ENCODE data around the gene TGFBR2. TPM values are rescaled to one million over a fixed set of nuclear protein-coding genes. Genes with fewer than 3 reads are reported as not detected.
A peak's percentile ranks its signal among the peaks of the same experiment; 100 is the strongest.

TGFBR2 gene
- total RNA-seq, 1 donor from 2014 or later: 39.9 TPM

DNA sequence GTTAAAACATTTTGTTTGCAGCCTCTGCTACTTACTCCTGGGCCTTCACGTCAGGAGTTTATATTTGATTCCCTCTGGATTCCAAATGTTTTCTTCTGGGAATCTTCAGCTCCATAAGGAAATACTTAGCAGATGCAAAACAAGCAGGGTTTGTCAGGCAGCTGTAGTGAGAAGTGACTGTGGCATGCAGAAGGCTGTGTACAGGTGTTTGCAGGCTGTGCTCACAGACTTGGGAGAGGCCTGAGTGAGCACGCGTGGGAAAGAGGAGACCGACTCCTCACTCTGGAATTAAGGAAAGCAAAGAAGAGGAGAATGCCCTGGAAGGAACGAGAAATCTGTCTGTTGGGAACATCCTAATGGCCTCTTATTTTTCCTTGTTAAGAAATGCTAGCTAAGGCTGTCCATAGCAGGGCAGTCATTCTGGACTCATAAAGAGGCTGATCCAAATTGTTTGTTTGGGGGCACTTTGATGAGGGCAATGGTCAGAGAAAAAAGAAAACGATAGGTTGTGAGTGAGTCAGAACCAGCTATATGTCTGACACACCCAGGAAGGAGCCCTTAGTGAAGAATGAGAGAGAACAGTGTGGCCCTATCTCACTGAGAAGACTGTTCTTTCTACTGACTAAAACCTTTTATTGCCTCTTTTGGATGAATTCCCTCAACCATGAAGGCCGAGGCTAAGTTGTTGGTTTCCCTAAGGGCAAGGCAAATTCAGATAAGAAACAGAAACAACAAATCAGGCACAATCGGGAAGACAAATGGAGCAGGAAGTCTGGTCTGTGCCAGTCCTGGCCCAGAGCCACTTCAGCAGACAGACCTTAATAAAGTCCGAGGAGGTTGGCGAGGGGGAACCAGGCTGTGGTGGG, 82.6 kb downstream of the TGFBR2 start:
- Histone ChIP-seq H3K27me3 (ENCODE audit: insufficient read depth, low read length) (no peaks in the 10 kb centered on the region), H3K27ac (ENCODE audit: low read depth, low read length) (peak overlapping the region; percentile 66), H3K9ac (ENCODE audit: low read length) (peak overlapping the region; percentile 62), H4K20me1 (ENCODE audit: insufficient read depth, low read length) (no peaks in the 10 kb centered on the region), H2AFZ (ENCODE audit: low read depth, low read length) (no peak overlapping the region), H3K4me1 (ENCODE audit: insufficient read depth, low read length) (peaks cover 23% of the 10 kb centered on the region), H3K4me3 (ENCODE audit: insufficient read depth, low read depth, low read length) (no peak overlapping the region), H3K36me3 (ENCODE audit: insufficient read depth, low read length) (peaks cover 47% of the 10 kb centered on the region), H3K4me2 (ENCODE audit: low read length) (peak overlapping the region; percentile 66), H3K9me3 (ENCODE audit: insufficient read depth, low read depth, low read length) (no peaks in the 10 kb centered on the region), H3K79me2 (ENCODE audit: insufficient read depth, low read length) (peaks cover 43% of the 10 kb centered on the region)
- H3K4me1 Mint-ChIP-seq (ENCODE audit: low read depth, unreplicated experiment): peaks cover 33% of the 10 kb centered on the region
- no peaks in the 10 kb centered on the region for H3K9me3 Mint-ChIP-seq (ENCODE audit: unreplicated experiment)
- no peak overlapping the region for H3K4me3 Mint-ChIP-seq (ENCODE audit: unreplicated experiment)
- H3K27me3 Mint-ChIP-seq (ENCODE audit: low read depth, unreplicated experiment): no peaks in the 10 kb centered on the region
- peak; percentile 9 for FAIRE-seq
- no peak overlapping the region for H3K27ac Mint-ChIP-seq (ENCODE audit: unreplicated experiment)
- peak; percentile 57 for DNase-seq (ENCODE audit: low read depth)
- no peak for TF ChIP-seq EZH2 (IDR thresholded peaks at IDR 0.05; ENCODE audit: insufficient read depth, low read length)
- TF ChIP-seq, protein P1, sequence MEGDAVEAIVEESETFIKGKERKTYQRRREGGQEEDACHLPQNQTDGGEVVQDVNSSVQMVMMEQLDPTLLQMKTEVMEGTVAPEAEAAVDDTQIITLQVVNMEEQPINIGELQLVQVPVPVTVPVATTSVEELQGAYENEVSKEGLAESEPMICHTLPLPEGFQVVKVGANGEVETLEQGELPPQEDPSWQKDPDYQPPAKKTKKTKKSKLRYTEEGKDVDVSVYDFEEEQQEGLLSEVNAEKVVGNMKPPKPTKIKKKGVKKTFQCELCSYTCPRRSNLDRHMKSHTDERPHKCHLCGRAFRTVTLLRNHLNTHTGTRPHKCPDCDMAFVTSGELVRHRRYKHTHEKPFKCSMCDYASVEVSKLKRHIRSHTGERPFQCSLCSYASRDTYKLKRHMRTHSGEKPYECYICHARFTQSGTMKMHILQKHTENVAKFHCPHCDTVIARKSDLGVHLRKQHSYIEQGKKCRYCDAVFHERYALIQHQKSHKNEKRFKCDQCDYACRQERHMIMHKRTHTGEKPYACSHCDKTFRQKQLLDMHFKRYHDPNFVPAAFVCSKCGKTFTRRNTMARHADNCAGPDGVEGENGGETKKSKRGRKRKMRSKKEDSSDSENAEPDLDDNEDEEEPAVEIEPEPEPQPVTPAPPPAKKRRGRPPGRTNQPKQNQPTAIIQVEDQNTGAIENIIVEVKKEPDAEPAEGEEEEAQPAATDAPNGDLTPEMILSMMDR (IDR thresholded peaks at IDR 0.05; ENCODE audit: insufficient read depth, low read depth, low read length): no peak
- H3K36me3 Mint-ChIP-seq (ENCODE audit: low read depth, unreplicated experiment): peaks cover 16% of the 10 kb centered on the region

DNA sequence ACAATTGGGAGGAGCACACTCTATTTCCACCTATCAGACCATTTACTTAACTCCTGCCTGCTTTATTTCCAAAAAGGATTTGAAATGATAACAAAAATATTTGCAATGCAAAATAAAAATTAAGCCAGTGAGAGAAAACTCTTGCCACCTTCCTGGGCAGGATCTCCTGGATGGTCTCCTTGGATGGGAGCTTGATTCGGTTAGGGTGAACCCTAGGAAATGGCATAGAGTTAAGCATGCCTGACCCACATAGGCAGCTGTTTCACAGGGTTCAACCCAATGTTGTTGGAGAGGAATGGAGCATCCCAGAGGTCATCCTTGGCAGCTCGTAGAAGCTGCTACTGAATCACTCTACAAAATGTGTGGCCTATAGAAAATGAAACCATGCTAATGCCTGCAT, 83.8 kb downstream of the TGFBR2 start:
- DNase-seq (ENCODE audit: low read depth) (no peak), FAIRE-seq (no peak)
- Histone ChIP-seq H3K36me3 (ENCODE audit: insufficient read depth, low read length) (peaks cover 55% of the 10 kb centered on the region), H3K9ac (ENCODE audit: low read length) (no peak overlapping the region), H3K4me3 (ENCODE audit: insufficient read depth, low read depth, low read length) (no peak overlapping the region), H3K9me3 (ENCODE audit: insufficient read depth, low read depth, low read length) (no peaks in the 10 kb centered on the region), H3K27me3 (ENCODE audit: insufficient read depth, low read length) (no peaks in the 10 kb centered on the region), H3K4me2 (ENCODE audit: low read length) (no peak overlapping the region), H4K20me1 (ENCODE audit: insufficient read depth, low read length) (no peaks in the 10 kb centered on the region), H3K4me1 (ENCODE audit: insufficient read depth, low read length) (peaks cover 23% of the 10 kb centered on the region), H2AFZ (ENCODE audit: low read depth, low read length) (no peak overlapping the region), H3K79me2 (ENCODE audit: insufficient read depth, low read length) (peaks cover 32% of the 10 kb centered on the region), H3K27ac (ENCODE audit: low read depth, low read length) (no peak overlapping the region)
- H3K9me3 Mint-ChIP-seq (ENCODE audit: unreplicated experiment): no peaks in the 10 kb centered on the region
- H3K27me3 Mint-ChIP-seq (ENCODE audit: low read depth, unreplicated experiment): no peaks in the 10 kb centered on the region
- H3K27ac Mint-ChIP-seq (ENCODE audit: unreplicated experiment): no peak overlapping the region
- H3K4me1 Mint-ChIP-seq (ENCODE audit: low read depth, unreplicated experiment): peaks cover 28% of the 10 kb centered on the region
- H3K4me3 Mint-ChIP-seq (ENCODE audit: unreplicated experiment): no peak overlapping the region
- H3K36me3 Mint-ChIP-seq (ENCODE audit: low read depth, unreplicated experiment): peaks cover 19% of the 10 kb centered on the region
- TF ChIP-seq EZH2 (IDR thresholded peaks at IDR 0.05; ENCODE audit: insufficient read depth, low read length): no peak
- TF ChIP-seq, protein P1 (IDR thresholded peaks at IDR 0.05; ENCODE audit: insufficient read depth, low read depth, low read length): no peak
